NB4 (cell line): ENCODE data around the gene PLCB4.
A peak's percentile ranks its signal among the peaks of the same experiment; 100 is the strongest.

Experiments used
- DNase-seq: peaks from one replicate; pipeline ENCODE4 v3.0.0; 2010; ENCODE audit warnings: low read depth
- H3K4me3 ChIP-seq: one replicate; pipeline ENCODE4 v1.5.1; 2011; ENCODE audit warnings: mild to moderate bottlenecking, low read depth, low read length, moderate library complexity
- CTCF ChIP-seq: IDR thresholded peaks from one replicate; pipeline ENCODE4 v1.5.1; 2012; ENCODE audit warnings: low read depth, low read length
- MAX ChIP-seq: IDR thresholded peaks from 2 replicates; pipeline ENCODE4 v1.6.1; 2011; ENCODE audit warnings: low read depth, low read length
- MYC ChIP-seq: IDR thresholded peaks from 2 replicates; pipeline ENCODE4 v1.6.1; 2011; ENCODE audit warnings: low read depth, low read length
- POLR2A ChIP-seq: IDR thresholded peaks from 2 replicates; pipeline ENCODE4 v1.6.1; 2011; ENCODE audit warnings: mild to moderate bottlenecking; ENCODE audit not compliant: insufficient read length; ENCODE audit errors: extremely low read depth

PLCB4 gene

GRCh38 chr20:9491324-9491723 is 422.4 kb downstream of the PLCB4 start:
- no peak for TF ChIP-seq CTCF
- TF ChIP-seq MYC, result no peak
- TF ChIP-seq MAX, result no peak
- TF ChIP-seq POLR2A, result no peak
- DNase-seq, result no peak
- no peak overlapping the region for H3K4me3 ChIP-seq

GRCh38 chr20:9492067-9492466 is 423.2 kb downstream of the PLCB4 start:
- TF ChIP-seq POLR2A (no peak), MYC (no peak), MAX (no peak), CTCF (no peak)
- no peak for DNase-seq
- no peak overlapping the region for H3K4me3 ChIP-seq

- TF ChIP-seq MYC, result no peak
- TF ChIP-seq POLR2A, result no peak
- no peak for TF ChIP-seq MAX
- TF ChIP-seq CTCF, result no peak
- no peak for DNase-seq
- H3K4me3 ChIP-seq, result no peak overlapping the region
Observed at GRCh38 chr20:9493803-9494202, 424.9 kb downstream of the PLCB4 start.

GRCh38 chr20:9495701-9496100 is 426.8 kb downstream of the PLCB4 start:
- DNase-seq, result no peak
- H3K4me3 ChIP-seq, result no peak overlapping the region
- TF ChIP-seq POLR2A, result no peak
- TF ChIP-seq MAX, result no peak
- no peak for TF ChIP-seq MYC
- no peak for TF ChIP-seq CTCF

- TF ChIP-seq MYC, result no peak
- TF ChIP-seq CTCF, result no peak
- TF ChIP-seq MAX, result no peak
- no peak for TF ChIP-seq POLR2A
- DNase-seq, result no peak
- no peak overlapping the region for H3K4me3 ChIP-seq
Observed at GRCh38 chr20:9496155-9496554, 427.3 kb downstream of the PLCB4 start.

- TF ChIP-seq CTCF (no peak), POLR2A (no peak), MAX (no peak)
- no peak overlapping the region for H3K4me3 ChIP-seq
- peak; percentile 35 for DNase-seq
Observed at GRCh38 chr20:9498322-9498721, 429.4 kb downstream of the PLCB4 start.
